CD4-positive, alpha-beta T cell treated with Interleukin-1 beta for 1 hour (primary cell): ENCODE results near the gene HM13.
A peak's percentile ranks its signal among the peaks of the same experiment; 100 is the strongest.
"Not testable (repeated sequence)": the region's sequence is repeated elsewhere in the genome, so short reads cannot be mapped to it uniquely, and the experiment has no call there.

ENCODE experiments used
- DNase-seq, 2 donors: peaks; one replicate each; pipeline ENCODE4 v3.0.0-alpha.2; 2020 to 2022

Gene HM13

DNA sequence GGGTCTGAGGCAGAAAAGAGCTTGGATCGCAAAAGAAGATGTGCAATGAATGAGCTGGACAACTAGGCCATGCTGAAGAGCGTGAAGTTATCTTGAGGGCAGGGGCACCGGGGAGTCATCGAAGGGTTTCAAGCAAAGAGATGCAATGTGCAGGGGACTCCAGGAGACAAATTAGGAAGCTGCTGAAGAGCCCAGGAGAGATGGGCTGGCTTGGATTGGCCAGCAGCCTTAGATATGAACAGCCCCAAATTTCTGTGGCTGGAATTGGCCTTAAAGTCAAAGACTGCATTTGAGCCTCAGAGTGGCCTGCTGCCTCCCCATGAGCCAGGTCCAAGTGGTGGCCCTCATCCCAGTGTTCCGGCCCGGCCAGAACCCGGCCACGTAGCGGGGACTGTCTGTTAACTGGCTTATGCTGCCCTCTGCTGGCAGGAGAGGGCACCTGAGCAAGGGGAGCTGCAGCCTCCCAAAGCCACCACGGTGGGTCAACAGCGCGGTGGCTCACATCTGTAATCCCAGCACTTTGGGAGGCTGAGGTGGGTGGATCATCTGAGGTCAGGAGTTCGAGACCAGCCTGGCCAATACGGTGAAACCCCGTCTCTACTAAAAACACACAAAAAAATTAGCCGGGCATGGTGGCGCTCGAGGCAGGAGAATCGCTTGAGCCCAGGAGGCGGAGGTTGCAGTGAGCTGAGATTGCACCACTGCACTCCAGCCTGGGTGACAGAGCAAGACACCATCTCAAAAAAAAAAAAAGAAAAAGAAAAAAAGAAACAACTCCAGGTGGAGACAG, 11.2 kb upstream of the HM13 start:
- DNase-seq, result peak; percentile 73 to 75

GRCh38 chr20:31505903-31506302, 8.3 kb upstream of the HM13 start:
- no peak for DNase-seq

- DNase-seq, result no peak
Observed at GRCh38 chr20:31508517-31509244, 5.6 kb upstream of the HM13 start.

DNA sequence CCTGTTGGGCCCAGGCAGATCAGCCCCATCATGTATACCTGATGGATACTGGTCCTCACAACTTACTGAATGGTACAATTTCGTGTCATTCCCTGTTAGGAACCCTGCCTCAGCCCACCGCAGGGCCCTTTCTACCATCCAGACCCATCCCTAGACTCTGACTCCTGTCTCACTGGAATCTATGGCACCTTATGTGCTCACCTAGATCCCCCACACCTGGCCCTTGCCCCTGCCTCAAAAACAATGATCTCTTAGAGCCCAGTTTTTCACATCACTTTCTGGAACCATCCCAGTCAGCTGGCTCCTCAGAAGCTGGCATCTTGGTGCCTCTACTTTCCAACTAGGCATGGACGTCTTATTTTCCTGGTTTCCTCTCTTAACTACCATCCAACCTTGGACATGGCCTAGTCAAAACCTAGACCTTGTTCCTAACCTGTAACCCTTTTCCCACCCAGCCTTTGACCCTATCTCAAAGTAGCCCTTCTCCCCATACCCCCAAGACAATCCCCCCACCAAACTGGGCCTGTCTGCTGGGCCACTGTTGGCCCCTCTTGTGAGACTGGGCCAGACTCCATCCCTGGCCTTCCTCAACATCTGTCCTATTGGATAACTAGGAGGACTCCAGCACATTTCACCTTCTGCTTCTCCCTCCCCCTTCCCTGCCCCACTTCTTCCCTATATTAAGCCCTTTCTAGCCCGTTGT, 981 bp downstream of the HM13 start:
- DNase-seq, result no peak

GRCh38 chr20:31515775-31516107, 1.5 kb downstream of the HM13 start:
- DNase-seq, result no peak

- DNase-seq, result no peak
Observed at GRCh38 chr20:31516166-31516565, 1.9 kb downstream of the HM13 start.

DNA sequence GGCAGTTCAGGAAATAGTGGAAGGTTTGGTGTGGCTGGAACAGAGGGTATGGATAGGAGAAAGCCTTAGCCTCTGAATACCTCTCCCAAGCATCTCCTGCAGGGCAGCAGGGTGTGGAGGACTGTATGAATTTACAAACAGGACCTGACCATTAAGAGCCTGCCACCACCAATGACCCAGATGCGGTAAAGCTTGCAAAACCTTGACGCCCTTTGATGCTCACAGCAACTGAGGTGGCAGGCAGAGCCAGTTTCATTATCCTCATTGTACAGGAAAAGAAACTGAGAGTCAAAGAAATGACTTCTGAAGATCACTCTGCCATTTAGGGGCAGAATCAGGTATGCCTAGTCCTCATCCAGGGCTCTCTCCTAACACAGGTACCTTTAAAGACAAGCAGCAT, 2.4 kb downstream of the HM13 start:
- DNase-seq, result peak in 1 of 2 donors; percentile 17

- DNase-seq, result no peak
Observed at GRCh38 chr20:31517373-31517772, 3.1 kb downstream of the HM13 start.

DNA sequence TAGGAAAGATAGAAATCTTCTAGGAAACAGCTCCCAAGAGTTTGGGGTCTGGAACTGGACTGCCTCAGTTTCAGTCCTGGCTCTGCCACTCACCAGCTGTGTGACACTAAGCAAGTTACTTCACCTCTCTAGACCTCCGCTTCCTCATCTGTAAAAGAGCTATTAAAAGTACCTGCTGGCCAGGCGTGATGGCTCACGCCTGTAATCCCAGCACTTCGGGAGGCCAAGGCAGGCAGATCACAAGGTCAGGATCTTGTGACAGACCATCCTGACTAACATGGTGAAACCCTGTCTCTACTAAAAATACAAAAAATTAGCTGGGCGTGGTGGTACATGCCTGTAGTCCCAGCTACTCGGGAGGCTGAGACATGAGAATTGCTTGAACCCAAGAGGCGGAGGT, 7.0 kb downstream of the HM13 start:
- peak in 1 of 2 donors; percentile 42 for DNase-seq

- DNase-seq, result no peak
Observed at GRCh38 chr20:31522731-31523130, 8.5 kb downstream of the HM13 start.

- peak in 1 of 2 donors; percentile 71 for DNase-seq
Observed at GRCh38 chr20:31523361-31524283, 9.4 kb downstream of the HM13 start.

GRCh38 chr20:31527266-31527665, 13.0 kb downstream of the HM13 start:
- DNase-seq, result no peak

- DNase-seq, result no peak
Observed at GRCh38 chr20:31535298-31535697, 21.1 kb downstream of the HM13 start.

- DNase-seq, result no peak
Observed at GRCh38 chr20:31536575-31536974, 22.3 kb downstream of the HM13 start.

DNA sequence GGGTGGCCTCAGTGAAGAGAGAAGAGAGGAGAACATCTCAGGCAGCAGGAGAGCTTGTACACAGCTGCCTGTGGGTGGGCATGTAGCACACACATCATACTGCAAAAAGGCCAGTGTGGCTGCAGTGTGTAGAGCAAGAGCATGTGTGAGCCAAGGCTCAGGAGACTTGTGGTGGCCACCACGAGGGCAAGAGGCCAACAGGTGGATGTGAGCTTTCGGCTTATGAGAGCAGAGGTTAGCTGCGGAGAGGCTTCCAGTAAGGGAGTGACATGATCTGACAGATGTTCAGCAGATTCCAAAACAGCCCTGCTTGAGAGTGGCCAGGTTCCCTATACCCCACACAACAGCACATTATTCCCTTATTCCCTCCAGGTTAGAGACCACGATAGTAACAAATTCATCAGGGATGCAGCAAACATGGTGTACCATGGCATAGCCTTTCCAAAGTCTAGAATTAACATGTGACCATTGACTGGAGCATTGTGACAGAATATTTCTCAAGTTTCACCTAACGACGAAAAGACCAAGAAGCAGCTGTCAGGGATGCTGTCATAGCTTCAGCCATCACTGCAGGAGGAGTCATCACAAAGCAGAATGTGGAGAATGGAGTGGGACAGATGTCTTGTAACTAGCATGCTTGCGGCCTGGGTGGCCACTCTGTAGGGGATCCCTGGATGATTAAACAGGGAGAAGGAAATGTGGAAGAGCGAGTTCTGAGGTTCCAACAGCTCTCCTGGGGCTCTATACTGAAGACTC, 23.1 kb downstream of the HM13 start:
- no peak for DNase-seq

GRCh38 chr20:31537890-31538289, 23.6 kb downstream of the HM13 start:
- DNase-seq, result no peak

- DNase-seq, result no peak
Observed at GRCh38 chr20:31538326-31538725, 24.1 kb downstream of the HM13 start.

GRCh38 chr20:31539636-31540035, 25.4 kb downstream of the HM13 start:
- not testable (repeated sequence) for DNase-seq

- no peak for DNase-seq
Observed at GRCh38 chr20:31540406-31540805, 26.2 kb downstream of the HM13 start.

GRCh38 chr20:31542201-31542842, 28.1 kb downstream of the HM13 start:
- DNase-seq, result peak in 1 of 2 donors; percentile 4

DNA sequence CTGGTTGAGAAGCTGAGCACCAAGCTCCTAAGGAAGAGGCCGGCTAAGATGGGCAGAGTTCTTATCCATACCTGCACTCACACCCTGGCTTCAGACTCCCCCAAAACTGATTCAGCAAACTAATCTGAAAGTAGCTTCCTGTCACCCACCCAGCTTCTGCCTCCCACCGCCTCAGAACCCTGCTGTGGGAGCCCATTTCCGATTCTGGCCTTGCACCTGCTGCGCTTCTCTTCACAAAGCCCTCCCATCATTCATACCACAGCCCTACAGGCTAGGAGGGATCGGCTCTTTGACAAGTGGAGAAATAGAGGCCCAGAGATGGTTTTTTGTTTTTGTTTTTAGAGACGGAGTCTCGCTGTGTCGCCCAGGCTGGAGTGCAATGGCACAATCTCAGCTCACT, 28.7 kb downstream of the HM13 start:
- no peak for DNase-seq
